Neural cell (in vitro differentiated cells): ENCODE results near the gene CXCL14.

Source experiments
- EP300 ChIP-seq: fragments of 450-650 bp; conservative IDR thresholded peaks from 2 replicates; pipeline ENCODE4 v1.6.1; 2014; ENCODE audit warnings: antibody characterized with exemption, mild to moderate bottlenecking, moderate library complexity; ENCODE audit not compliant: poor library complexity, severe bottlenecking
- EZH2 ChIP-seq: fragments of 200-600, 300-800 bp; shearing (Covaris generic), sonication (generic); IDR thresholded peaks from 2 replicates; pipeline ENCODE4 v1.6.1; 2014; ENCODE audit warnings: antibody characterized with exemption, low read length, borderline replicate concordance, mild to moderate bottlenecking; ENCODE audit not compliant: insufficient read depth, poor library complexity, severe bottlenecking
- MXI1 ChIP-seq: fragments of 450-650 bp; conservative IDR thresholded peaks from 2 replicates; pipeline ENCODE4 v1.6.1; 2014; ENCODE audit warnings: antibody characterized with exemption, mild to moderate bottlenecking; ENCODE audit not compliant: poor library complexity, severe bottlenecking
- POLR2AphosphoS5 ChIP-seq: IDR thresholded peaks from 2 replicates; pipeline ENCODE4 v1.6.1; 2012
- RAD21 ChIP-seq: fragments of 450-650 bp; conservative IDR thresholded peaks from 2 replicates; pipeline ENCODE4 v1.6.1; 2014; ENCODE audit warnings: antibody characterized with exemption, mild to moderate bottlenecking, moderate library complexity
- SMC3 ChIP-seq: fragments of 450-650 bp; conservative IDR thresholded peaks from 2 replicates; pipeline ENCODE4 v1.6.1; 2014; ENCODE audit warnings: antibody characterized with exemption, mild to moderate bottlenecking, moderate library complexity; ENCODE audit not compliant: poor library complexity
- TAF1 ChIP-seq: IDR thresholded peaks from 2 replicates; pipeline ENCODE4 v1.6.1; 2012; ENCODE audit warnings: low read depth
- TF ChIP-seq, protein P1 (sequence below): fragments of 450-650 bp; IDR thresholded peaks from 2 replicates; pipeline ENCODE4 v1.5.1; 2014; ENCODE audit warnings: antibody characterized with exemption, mild to moderate bottlenecking, moderate library complexity; ENCODE audit not compliant: poor library complexity, severe bottlenecking
- TF ChIP-seq, protein P2 (sequence below): IDR thresholded peaks from 2 replicates; pipeline ENCODE4 v1.6.1; 2012; ENCODE audit warnings: borderline replicate concordance

DNA sequence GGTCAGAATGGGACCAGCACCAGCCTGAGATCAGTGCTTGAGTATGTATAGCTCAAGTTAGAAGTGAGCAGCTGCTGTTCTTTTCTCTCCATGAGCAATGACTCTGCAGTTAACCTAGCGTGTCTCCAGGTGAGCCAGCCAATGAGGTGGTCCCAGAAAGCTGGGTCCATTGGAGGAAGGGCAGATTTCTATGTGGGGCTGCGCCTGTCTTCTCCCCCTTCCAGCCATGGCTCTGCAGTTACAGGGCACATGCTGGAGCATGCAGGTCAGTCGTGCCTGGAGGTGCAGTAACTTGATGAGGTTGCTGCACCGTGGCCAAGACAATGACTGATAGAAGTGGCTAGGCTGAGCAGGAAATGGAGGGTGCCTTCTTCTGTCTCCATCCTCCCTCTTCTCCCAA lies 29.6 kb upstream of the CXCL14 start:
- TF ChIP-seq, protein P1, sequence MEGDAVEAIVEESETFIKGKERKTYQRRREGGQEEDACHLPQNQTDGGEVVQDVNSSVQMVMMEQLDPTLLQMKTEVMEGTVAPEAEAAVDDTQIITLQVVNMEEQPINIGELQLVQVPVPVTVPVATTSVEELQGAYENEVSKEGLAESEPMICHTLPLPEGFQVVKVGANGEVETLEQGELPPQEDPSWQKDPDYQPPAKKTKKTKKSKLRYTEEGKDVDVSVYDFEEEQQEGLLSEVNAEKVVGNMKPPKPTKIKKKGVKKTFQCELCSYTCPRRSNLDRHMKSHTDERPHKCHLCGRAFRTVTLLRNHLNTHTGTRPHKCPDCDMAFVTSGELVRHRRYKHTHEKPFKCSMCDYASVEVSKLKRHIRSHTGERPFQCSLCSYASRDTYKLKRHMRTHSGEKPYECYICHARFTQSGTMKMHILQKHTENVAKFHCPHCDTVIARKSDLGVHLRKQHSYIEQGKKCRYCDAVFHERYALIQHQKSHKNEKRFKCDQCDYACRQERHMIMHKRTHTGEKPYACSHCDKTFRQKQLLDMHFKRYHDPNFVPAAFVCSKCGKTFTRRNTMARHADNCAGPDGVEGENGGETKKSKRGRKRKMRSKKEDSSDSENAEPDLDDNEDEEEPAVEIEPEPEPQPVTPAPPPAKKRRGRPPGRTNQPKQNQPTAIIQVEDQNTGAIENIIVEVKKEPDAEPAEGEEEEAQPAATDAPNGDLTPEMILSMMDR = no peak
- TF ChIP-seq, protein P2, sequence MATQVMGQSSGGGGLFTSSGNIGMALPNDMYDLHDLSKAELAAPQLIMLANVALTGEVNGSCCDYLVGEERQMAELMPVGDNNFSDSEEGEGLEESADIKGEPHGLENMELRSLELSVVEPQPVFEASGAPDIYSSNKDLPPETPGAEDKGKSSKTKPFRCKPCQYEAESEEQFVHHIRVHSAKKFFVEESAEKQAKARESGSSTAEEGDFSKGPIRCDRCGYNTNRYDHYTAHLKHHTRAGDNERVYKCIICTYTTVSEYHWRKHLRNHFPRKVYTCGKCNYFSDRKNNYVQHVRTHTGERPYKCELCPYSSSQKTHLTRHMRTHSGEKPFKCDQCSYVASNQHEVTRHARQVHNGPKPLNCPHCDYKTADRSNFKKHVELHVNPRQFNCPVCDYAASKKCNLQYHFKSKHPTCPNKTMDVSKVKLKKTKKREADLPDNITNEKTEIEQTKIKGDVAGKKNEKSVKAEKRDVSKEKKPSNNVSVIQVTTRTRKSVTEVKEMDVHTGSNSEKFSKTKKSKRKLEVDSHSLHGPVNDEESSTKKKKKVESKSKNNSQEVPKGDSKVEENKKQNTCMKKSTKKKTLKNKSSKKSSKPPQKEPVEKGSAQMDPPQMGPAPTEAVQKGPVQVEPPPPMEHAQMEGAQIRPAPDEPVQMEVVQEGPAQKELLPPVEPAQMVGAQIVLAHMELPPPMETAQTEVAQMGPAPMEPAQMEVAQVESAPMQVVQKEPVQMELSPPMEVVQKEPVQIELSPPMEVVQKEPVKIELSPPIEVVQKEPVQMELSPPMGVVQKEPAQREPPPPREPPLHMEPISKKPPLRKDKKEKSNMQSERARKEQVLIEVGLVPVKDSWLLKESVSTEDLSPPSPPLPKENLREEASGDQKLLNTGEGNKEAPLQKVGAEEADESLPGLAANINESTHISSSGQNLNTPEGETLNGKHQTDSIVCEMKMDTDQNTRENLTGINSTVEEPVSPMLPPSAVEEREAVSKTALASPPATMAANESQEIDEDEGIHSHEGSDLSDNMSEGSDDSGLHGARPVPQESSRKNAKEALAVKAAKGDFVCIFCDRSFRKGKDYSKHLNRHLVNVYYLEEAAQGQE = no peak
- TF ChIP-seq POLR2AphosphoS5 (no peak), EZH2 (no peak), TAF1 (no peak), SMC3 (no peak), EP300 (no peak), RAD21 (no peak), MXI1 (no peak)
